Activated CD4-positive, alpha-beta T cell treated with anti-CD3 and anti-CD28 coated beads, Interleukin-2, Interleukin-6, amounts not matched to agents 100 ng/mL and 50 ng/mL, durations not matched to agents 16 hours and 8 hours (primary cell): ENCODE data around the gene C5.

Experiments
- DNase-seq: peaks from one replicate; pipeline ENCODE4 v3.0.0-alpha.2; 2020

The C5 gene

GRCh38 chr9:120905315-120906164 lies 144.5 kb downstream of the C5 start:
- no peak for DNase-seq

DNA sequence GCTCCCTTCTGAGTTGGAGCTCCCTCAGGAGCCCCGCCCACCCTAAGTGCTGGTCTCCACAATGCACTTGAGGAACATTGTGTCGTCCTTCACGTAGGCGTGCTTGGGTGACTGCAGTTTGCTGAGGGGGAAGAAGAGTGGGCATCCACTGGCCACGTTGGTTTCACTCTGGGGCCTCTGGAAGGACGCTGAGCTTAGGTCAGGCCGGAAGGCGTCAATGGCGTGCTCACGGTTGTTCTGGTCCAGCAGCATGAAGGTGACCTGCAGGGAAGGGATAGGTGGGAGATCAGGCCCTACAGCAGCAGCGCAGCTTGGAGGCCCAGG lies 145.1 kb downstream of the C5 start:
- no peak for DNase-seq

DNA sequence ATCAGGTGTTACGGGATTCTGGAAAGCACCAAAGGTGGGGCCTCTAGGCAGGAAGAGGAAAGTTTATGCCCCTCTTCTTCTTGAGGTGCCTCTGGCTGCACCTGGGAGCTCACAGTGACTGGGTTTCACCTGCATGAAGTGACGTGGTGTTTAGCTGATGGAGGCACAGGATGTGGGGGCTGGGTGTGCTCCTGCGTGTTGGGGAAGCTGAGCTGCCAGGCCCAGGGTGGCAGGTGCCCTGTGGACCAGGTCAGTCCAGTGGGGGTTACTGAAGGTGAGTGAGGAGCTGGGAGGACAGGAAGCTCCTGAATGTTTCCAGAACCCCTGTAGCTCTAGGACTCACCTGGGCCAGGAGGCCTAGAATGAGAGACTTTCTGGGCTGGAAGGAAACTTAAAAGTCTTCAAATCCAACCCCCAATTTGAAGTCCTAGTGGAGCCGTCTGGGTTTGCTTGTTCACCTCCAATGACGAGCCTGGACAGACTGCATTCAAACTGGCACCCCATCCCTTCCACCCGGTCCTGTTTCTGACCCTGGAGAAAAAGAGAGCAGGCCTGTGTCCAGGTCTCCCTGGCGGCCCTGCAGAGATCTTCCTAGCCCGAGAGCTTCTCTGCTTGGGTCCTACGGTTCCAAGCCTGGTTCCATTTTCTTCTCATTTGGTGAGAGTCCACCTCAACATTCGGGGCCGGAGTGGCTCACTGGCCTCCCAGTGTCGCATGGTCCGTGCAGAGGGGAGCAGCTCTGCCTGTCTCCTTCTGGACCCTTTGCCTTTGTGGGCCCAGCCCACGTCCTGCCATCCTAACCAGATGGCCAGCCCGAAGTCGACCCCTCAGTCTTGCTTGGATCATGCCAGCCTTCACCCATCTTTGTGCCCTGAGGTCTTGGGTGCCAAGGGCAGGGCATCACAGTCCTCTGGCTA lies 145.8 kb downstream of the C5 start:
- DNase-seq, result no peak

GRCh38 chr9:120902569-120903535 lies 147.2 kb downstream of the C5 start:
- DNase-seq, result no peak
